A549 (cell line): ENCODE data around the gene PTX3. TPM values are rescaled to one million over a fixed set of nuclear protein-coding genes. Genes with fewer than 3 reads are reported as not detected.

ENCODE experiments used
- ATAC-seq, 2 experiments: fragments of 200-7000 bp in 1 of 2; fragments of >200 bp in 1 of 2; cut with Nextera tagmentation in 1 of 2; cut with Tn5 transposase in 1 of 2; 3 replicates each; pipeline versions ENCODE4 v1.8.0 to v1.9.1; 2018 to 2020; ENCODE audit warnings: mild to moderate bottlenecking in 1 of 2, moderate library complexity in 1 of 2
- CTCF ChIA-PET: fragments of 300-600 bp; sonication (Branson Sonifier 250); formaldehyde crosslinking; extraction: SDS; loops from one replicate; lab custom pipeline; 2021; ENCODE audit warnings: antibody characterized with exemption, inconsistent platforms; lab: Yijun Ruan, JAX
- POLR2A ChIA-PET: fragments of 350-600 bp; formaldehyde crosslinking; extraction: SDS; loops from one replicate; lab custom pipeline; 2021; ENCODE audit warnings: antibody characterized with exemption, inconsistent platforms; lab: Yijun Ruan, JAX
- DNase-seq, 2 experiments: peaks; one replicate each; pipeline versions ENCODE4 v3.0.0 to v3.0.0-alpha.2; 2011 to 2016; ENCODE audit warnings: low read depth in 1 of 2, low spot score in 1 of 2
- FAIRE-seq: peaks from 2 replicates; lab custom pipeline; 2011; peaks lifted over from hg19 to GRCh38; lab: Jason Lieb, UNC
- H3K27ac ChIP-seq, 2 experiments: fragments of >200 bp; sonication (Bioruptor Twin); formaldehyde crosslinking; 3 replicates each; pipeline ENCODE4 v1.5.1; 2016 to 2017
- H3K4me1 ChIP-seq: fragments of >200 bp; sonication (Bioruptor Twin); formaldehyde crosslinking; 3 replicates; pipeline ENCODE4 v1.6.1; 2016
- H3K4me2 ChIP-seq: fragments of >200 bp; sonication (Bioruptor Twin); formaldehyde crosslinking; 3 replicates; pipeline ENCODE4 v1.6.1; 2016
- H3K4me3 ChIP-seq: fragments of >200 bp; sonication (Bioruptor Twin); formaldehyde crosslinking; 3 replicates; pipeline ENCODE4 v1.5.1; 2016
- H3K9me3 ChIP-seq: fragments of >200 bp; sonication (Bioruptor Twin); formaldehyde crosslinking; 3 replicates; pipeline ENCODE4 v1.6.1; 2016
- CHD2 ChIP-seq: fragments of 150-350 bp; IDR thresholded peaks from 2 replicates; pipeline ENCODE4 v1.6.1; 2014; ENCODE audit warnings: low read length; ENCODE audit not compliant: partially characterized antibody
- EHF ChIP-seq: fragments of 250-450 bp; sonication (Bioruptor Pico); IDR thresholded peaks from 2 replicates; pipeline ENCODE4 v1.5.0; 2020; ENCODE audit warnings: mild to moderate bottlenecking
- ELK1 ChIP-seq: fragments of 150-350 bp; IDR thresholded peaks from 2 replicates; pipeline ENCODE4 v1.6.1; 2014; ENCODE audit warnings: low read depth, mild to moderate bottlenecking, low read length
- ESRRA ChIP-seq: fragments of 150-350 bp; IDR thresholded peaks from 2 replicates; pipeline ENCODE4 v1.6.1; 2014; ENCODE audit warnings: mild to moderate bottlenecking, low read length, borderline replicate concordance
- FOSL2 ChIP-seq, 2 experiments: fragments of 450-650 bp in 1 of 2; fragments of >200 bp in 1 of 2; sonication (Bioruptor Twin) in 1 of 2; formaldehyde crosslinking; IDR thresholded peaks; 2 replicates each; pipeline versions ENCODE4 v1.5.0 to v1.6.1; 2016 to 2020; ENCODE audit warnings: mild to moderate bottlenecking in 1 of 2, moderate library complexity in 1 of 2
- HDAC2 ChIP-seq: fragments of 200-600 bp; sonication (generic); IDR thresholded peaks from 2 replicates; pipeline ENCODE4 v1.6.1; 2016
- HEYL ChIP-seq: fragments of 250-450 bp; sonication (Bioruptor Pico); IDR thresholded peaks from 2 replicates; pipeline ENCODE4 v1.8.0; 2021; ENCODE audit warnings: mild to moderate bottlenecking, moderate library complexity
- HOXB13 ChIP-seq: fragments of 250-450 bp; sonication (Bioruptor Pico); IDR thresholded peaks from 2 replicates; pipeline ENCODE4 v1.5.0; 2020; ENCODE audit warnings: low read depth, mild to moderate bottlenecking, moderate library complexity
- MAX ChIP-seq: IDR thresholded peaks from 2 replicates; pipeline ENCODE4 v1.6.1; 2012
- MYC ChIP-seq: IDR thresholded peaks from 2 replicates; pipeline ENCODE4 v1.6.1; 2012; ENCODE audit warnings: mild to moderate bottlenecking, inconsistent platforms, low read length, improper control_type of control experiment, borderline replicate concordance
- RARB ChIP-seq: fragments of 250-450 bp; sonication (Bioruptor Pico); IDR thresholded peaks from 2 replicates; pipeline ENCODE4 v1.8.0; 2021; ENCODE audit warnings: mild to moderate bottlenecking, moderate library complexity
- RCOR1 ChIP-seq: fragments of 150-350 bp; IDR thresholded peaks from 2 replicates; pipeline ENCODE4 v1.6.1; 2014; ENCODE audit warnings: antibody characterized with exemption, low read length, low read depth
- RFX5 ChIP-seq: fragments of 450-650 bp; IDR thresholded peaks from 2 replicates; pipeline ENCODE4 v1.7.1; 2014; ENCODE audit warnings: antibody characterized with exemption, mild to moderate bottlenecking, moderate library complexity
- RNF2 ChIP-seq: fragments of 200-600 bp; sonication (generic); IDR thresholded peaks from 2 replicates; pipeline ENCODE4 v1.6.1; 2016; ENCODE audit warnings: low read depth, mild to moderate bottlenecking, antibody characterized with exemption, moderate library complexity, borderline replicate concordance
- ZFP36 ChIP-seq: fragments of 450-650 bp; IDR thresholded peaks from 2 replicates; pipeline ENCODE4 v1.6.1; 2014; ENCODE audit warnings: borderline replicate concordance; ENCODE audit not compliant: partially characterized antibody
- ZNF302 ChIP-seq: fragments of 250-450 bp; sonication (Bioruptor Pico); IDR thresholded peaks from 2 replicates; pipeline ENCODE4 v1.9.0; 2021; ENCODE audit warnings: inconsistent platforms, mild to moderate bottlenecking, moderate library complexity
- WGBS: methylation state at CpG from one replicate; pipeline ENCODE4 v1.1.6; 2017; ENCODE audit errors: missing lambda C conversion rate; 5-methylcytosine and 5-hydroxymethylcytosine counted together
- polyA plus RNA-seq, 4 experiments: library from polyadenylated mRNA; depleted of rRNA in 3 of 4; stranded (reverse); fragments of >200 nt; fragmentation: RNase III in 1 of 4; extraction: RNeasy Plus Mini Kit Qiagen cat#74134 plus additional on column Dnase treatment in 1 of 4; gene quantifications; 2 replicates in 3 of 4; 3 replicates in 1 of 4; pipeline ENCODE4 v1.2.3, GENCODE V29; 2011 to 2017
- TF ChIP-seq, protein P1 (sequence below): fragments of 250-450 bp; sonication (Bioruptor Pico); IDR thresholded peaks from 2 replicates; pipeline ENCODE4 v1.5.0; 2020; ENCODE audit warnings: low read depth, mild to moderate bottlenecking, moderate library complexity
- TF ChIP-seq, protein P2 (sequence below): fragments of >200 bp; sonication (Bioruptor Twin); formaldehyde crosslinking; IDR thresholded peaks from 3 replicates; pipeline ENCODE4 v1.6.1; 2016

Gene PTX3
- polyA plus RNA-seq, 2 of the 4 experiments (the other 2 are of a cell fraction): 0.14 to 0.35 TPM

DNA sequence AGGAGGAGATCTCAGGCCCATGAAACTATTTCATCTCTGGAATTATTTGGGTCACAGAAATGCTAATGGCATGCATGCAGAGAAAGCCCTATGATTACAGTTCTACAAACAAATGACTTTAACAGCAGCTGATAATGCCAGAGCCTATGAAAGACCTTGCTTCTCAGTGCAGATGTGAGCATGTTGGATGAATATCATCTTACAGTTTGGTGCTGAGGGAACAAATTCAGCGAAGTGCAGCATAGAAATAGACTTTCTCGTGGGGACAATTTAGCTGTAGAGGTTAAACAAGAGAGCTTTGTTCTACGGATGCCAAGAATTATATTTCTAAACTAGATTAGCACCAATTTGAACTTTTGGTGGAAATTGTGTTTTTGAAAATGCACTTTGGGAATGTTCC is 27.7 kb downstream of the PTX3 start:
- no peak for DNase-seq
- Histone ChIP-seq H3K4me2 (no peak overlapping the region), H3K4me3 (no peak overlapping the region), H3K4me1 (no peaks in the 10 kb centered on the region)
- 67% methylated on average over 3 of the region's 3 CpGs for WGBS
- TF ChIP-seq ZNF302 (CRISPR knock-in tag): no peak
- TF ChIP-seq MAX: no peak
- no peak for TF ChIP-seq RARB (CRISPR knock-in tag)
- TF ChIP-seq MYC: no peak
- TF ChIP-seq, all 56 proteins: peak for 0
- ChIA-PET CTCF (interaction anchor here (0.9 to 1.5 kb wide), 3 partner anchors 11 to 263 kb away, joined by 3 to 6 read pairs (median 3); no protein-coding TSS in a partner anchor), POLR2A (no interaction called here)
- Histone ChIP-seq H3K27ac (no peak overlapping the region), H3K9me3 (no peaks in the 10 kb centered on the region)
- FAIRE-seq: no peak
- no peak for ATAC-seq

- no peak overlapping the region for H3K4me3 ChIP-seq
- TF ChIP-seq, protein P1, sequence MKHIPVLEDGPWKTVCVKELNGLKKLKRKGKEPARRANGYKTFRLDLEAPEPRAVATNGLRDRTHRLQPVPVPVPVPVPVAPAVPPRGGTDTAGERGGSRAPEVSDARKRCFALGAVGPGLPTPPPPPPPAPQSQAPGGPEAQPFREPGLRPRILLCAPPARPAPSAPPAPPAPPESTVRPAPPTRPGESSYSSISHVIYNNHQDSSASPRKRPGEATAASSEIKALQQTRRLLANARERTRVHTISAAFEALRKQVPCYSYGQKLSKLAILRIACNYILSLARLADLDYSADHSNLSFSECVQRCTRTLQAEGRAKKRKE (CRISPR knock-in tag): no peak
- TF ChIP-seq HEYL (no peak), ELK1 (no peak), HOXB13 (CRISPR knock-in tag) (no peak), RNF2 (no peak), EHF (CRISPR knock-in tag) (no peak), RFX5 (no peak), RCOR1 (no peak), HDAC2 (no peak)
- TF ChIP-seq, all 56 proteins: peak for 0
- Histone ChIP-seq H3K4me2 (no peak overlapping the region), H3K9me3 (no peaks in the 10 kb centered on the region), H3K27ac (no peak overlapping the region), H3K4me1 (no peaks in the 10 kb centered on the region)
- CTCF ChIA-PET: interaction anchor here (1.4 to 1.7 kb wide), 3 partner anchors 12 to 264 kb away, joined by 5 to 6 read pairs (median 6); no protein-coding TSS in a partner anchor
- POLR2A ChIA-PET: no interaction called here
- 24% methylated on average over 1 of the region's 1 CpG for WGBS
- ATAC-seq: no peak
- FAIRE-seq: no peak
- no peak for DNase-seq
These were observed 29.1 kb downstream of the PTX3 start for GRCh38 chr3:157465741-157466140.

- no peak for ATAC-seq
- H3K9me3 ChIP-seq: no peaks in the 10 kb centered on the region
- DNase-seq: no peak
- H3K4me2 ChIP-seq: no peak overlapping the region
- ChIA-PET POLR2A (no interaction called here), CTCF (interaction anchor here (0.5 to 1.7 kb wide), 5 partner anchors 20 to 166 kb away, joined by 3 to 8 read pairs (median 3); partner anchors contain the start of gene PTX3)
- no peak overlapping the region for H3K27ac ChIP-seq
- TF ChIP-seq RCOR1 (no peak), FOSL2 (IDR thresholded peaks at IDR 0.05) (no peak), FOSL2 (CRISPR knock-in tag; IDR thresholded peaks at IDR 0.05) (no peak), CHD2 (no peak), MAX (no peak)
- FAIRE-seq: no peak
- no peak overlapping the region for H3K4me3 ChIP-seq
- 21% methylated on average over 1 of the region's 1 CpG for WGBS
- H3K4me1 ChIP-seq: no peaks in the 10 kb centered on the region
These were observed 30.6 kb downstream of the PTX3 start for GRCh38 chr3:157467200-157467599.

GRCh38 chr3:157469561-157470294 is 33.1 kb downstream of the PTX3 start:
- TF ChIP-seq FOSL2 (IDR thresholded peaks at IDR 0.05): no peak
- no peak for TF ChIP-seq FOSL2 (CRISPR knock-in tag; IDR thresholded peaks at IDR 0.05)
- no peak for TF ChIP-seq ESRRA
- no peak for TF ChIP-seq ZFP36
- no peak for TF ChIP-seq HEYL
- TF ChIP-seq, protein P2, sequence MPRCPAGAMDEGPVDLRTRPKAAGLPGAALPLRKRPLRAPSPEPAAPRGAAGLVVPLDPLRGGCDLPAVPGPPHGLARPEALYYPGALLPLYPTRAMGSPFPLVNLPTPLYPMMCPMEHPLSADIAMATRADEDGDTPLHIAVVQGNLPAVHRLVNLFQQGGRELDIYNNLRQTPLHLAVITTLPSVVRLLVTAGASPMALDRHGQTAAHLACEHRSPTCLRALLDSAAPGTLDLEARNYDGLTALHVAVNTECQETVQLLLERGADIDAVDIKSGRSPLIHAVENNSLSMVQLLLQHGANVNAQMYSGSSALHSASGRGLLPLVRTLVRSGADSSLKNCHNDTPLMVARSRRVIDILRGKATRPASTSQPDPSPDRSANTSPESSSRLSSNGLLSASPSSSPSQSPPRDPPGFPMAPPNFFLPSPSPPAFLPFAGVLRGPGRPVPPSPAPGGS: no peak
- TF ChIP-seq, all 56 proteins: peak for 0
- no peak overlapping the region for H3K4me2 ChIP-seq
- POLR2A ChIA-PET: no interaction called here
- no peak overlapping the region for H3K4me3 ChIP-seq
- DNase-seq (no peak), FAIRE-seq (no peak), ATAC-seq (peak in 1 of 2 experiments; percentile 50; a peak in 1 of 6 replicates)
- CTCF ChIA-PET: interaction anchor here (0.7 to 1.1 kb wide), 2 partner anchors 294 to 1213 kb away, joined by 3 read pairs; no protein-coding TSS in a partner anchor
- 57% methylated on average over 7 of the region's 7 CpGs for WGBS
- no peak overlapping the region for H3K27ac ChIP-seq
- H3K9me3 ChIP-seq: no peaks in the 10 kb centered on the region
- no peaks in the 10 kb centered on the region for H3K4me1 ChIP-seq
